Esophagus muscularis mucosa (tissue), 3 donors: ENCODE results near the gene NPAS4.

Source experiments
- POLR2A ChIP-seq: fragments of 450-650 bp; IDR thresholded peaks from one replicate; pipeline ENCODE4 v1.6.1; 2017; ENCODE audit warnings: antibody characterized with exemption, moderate library complexity, mild to moderate bottlenecking, low read depth
- TF ChIP-seq, protein P1 (sequence below), 3 experiments: fragments of 200-600 bp in 2 of 3; fragments of 450-650 bp in 1 of 3; sonication (generic) in 2 of 3; IDR thresholded peaks; one replicate each; pipeline ENCODE4 v1.5.1; 2017 to 2019; ENCODE audit warnings: antibody characterized with exemption in 3 of 3, mild to moderate bottlenecking in 2 of 3, moderate library complexity in 1 of 3

DNA sequence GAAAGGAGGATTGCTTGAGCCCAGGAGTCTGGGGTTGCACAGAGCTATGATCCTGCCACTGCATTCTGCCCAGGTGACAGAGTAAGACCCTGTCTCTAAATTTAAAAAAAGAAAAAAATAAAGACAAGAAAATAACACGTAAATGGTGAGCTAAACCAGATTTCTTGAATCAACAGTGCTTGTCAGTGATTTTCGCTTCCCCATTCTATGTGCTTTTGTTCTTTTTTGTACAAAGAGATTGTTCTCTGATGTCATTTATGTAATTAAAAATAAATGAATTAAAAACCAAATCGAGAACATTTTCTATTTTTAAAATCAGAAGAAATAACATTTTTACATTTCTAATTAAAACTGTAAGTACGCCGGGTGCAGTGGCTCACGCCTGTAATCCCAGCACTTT, 29.5 kb upstream of the NPAS4 start:
- TF ChIP-seq, protein P1, sequence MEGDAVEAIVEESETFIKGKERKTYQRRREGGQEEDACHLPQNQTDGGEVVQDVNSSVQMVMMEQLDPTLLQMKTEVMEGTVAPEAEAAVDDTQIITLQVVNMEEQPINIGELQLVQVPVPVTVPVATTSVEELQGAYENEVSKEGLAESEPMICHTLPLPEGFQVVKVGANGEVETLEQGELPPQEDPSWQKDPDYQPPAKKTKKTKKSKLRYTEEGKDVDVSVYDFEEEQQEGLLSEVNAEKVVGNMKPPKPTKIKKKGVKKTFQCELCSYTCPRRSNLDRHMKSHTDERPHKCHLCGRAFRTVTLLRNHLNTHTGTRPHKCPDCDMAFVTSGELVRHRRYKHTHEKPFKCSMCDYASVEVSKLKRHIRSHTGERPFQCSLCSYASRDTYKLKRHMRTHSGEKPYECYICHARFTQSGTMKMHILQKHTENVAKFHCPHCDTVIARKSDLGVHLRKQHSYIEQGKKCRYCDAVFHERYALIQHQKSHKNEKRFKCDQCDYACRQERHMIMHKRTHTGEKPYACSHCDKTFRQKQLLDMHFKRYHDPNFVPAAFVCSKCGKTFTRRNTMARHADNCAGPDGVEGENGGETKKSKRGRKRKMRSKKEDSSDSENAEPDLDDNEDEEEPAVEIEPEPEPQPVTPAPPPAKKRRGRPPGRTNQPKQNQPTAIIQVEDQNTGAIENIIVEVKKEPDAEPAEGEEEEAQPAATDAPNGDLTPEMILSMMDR (IDR thresholded peaks at IDR 0.05), result no peak
- no peak for TF ChIP-seq POLR2A
